IMR-90 (cell line): ENCODE data around the gene KCNQ1. TPM values are rescaled to one million over a fixed set of nuclear protein-coding genes. Genes with fewer than 3 reads are reported as not detected.

Experiments used
- ATAC-seq: fragments of 200-7000 bp; cut with Tn5 transposase; 2 replicates; pipeline ENCODE4 v1.9.1; 2020; ENCODE audit warnings: low read depth, mild to moderate bottlenecking, moderate library complexity
- BruUV-seq: library from RNA; stranded (reverse); fragments of 400-500 nt; replicated peaks from 2 replicates; lab custom pipeline; 2021; lab: Mats Ljungman, UMichigan
- CTCF ChIA-PET: fragments of 300-600 bp; formaldehyde crosslinking; extraction: SDS; loops from one replicate; lab custom pipeline; 2021; ENCODE audit warnings: antibody characterized with exemption; lab: Yijun Ruan, JAX
- POLR2A ChIA-PET: fragments of 300-600 bp; sonication (Branson Sonifier 250); formaldehyde crosslinking; loops from one replicate; lab custom pipeline; 2022; ENCODE audit warnings: antibody characterized with exemption; ENCODE audit not compliant: unreplicated experiment; lab: Charles Lee
- DNase-seq: peaks from one replicate; pipeline ENCODE4 v3.0.0; 2013
- H2AFZ ChIP-seq: replicated peaks from 2 replicates; pipeline ENCODE3; 2013; ENCODE audit warnings: low read length, mild to moderate bottlenecking; ENCODE audit not compliant: poor library complexity
- H2AK5ac ChIP-seq: 2 replicates; pipeline ENCODE4 v1.6.1; 2013; ENCODE audit warnings: low read depth, low read length, inconsistent platforms
- H2AK9ac ChIP-seq: replicated peaks from 2 replicates; pipeline ENCODE3; 2013; ENCODE audit warnings: mild to moderate bottlenecking, low read depth, low read length, moderate library complexity; ENCODE audit not compliant: poor library complexity
- H2BK120ac ChIP-seq: 2 replicates; pipeline ENCODE4 v1.6.1; 2013; ENCODE audit warnings: low read depth, low read length, inconsistent platforms
- H2BK15ac ChIP-seq: 3 replicates; pipeline ENCODE4 v1.6.1; 2013; ENCODE audit warnings: low read depth, low read length, inconsistent platforms
- H2BK20ac ChIP-seq: 2 replicates; pipeline ENCODE4 v1.6.1; 2013; ENCODE audit warnings: low read depth, mild to moderate bottlenecking, inconsistent platforms, low read length, moderate library complexity
- H2BK5ac ChIP-seq: 2 replicates; pipeline ENCODE4 v1.6.1; 2013; ENCODE audit warnings: mild to moderate bottlenecking, low read depth, low read length, inconsistent platforms; ENCODE audit not compliant: poor library complexity, severe bottlenecking
- H3K14ac ChIP-seq: replicated peaks from 2 replicates; pipeline ENCODE4 v1.6.1; 2013; ENCODE audit warnings: low read depth, low read length, inconsistent platforms
- H3K18ac ChIP-seq: 2 replicates; pipeline ENCODE4 v1.6.1; 2013; ENCODE audit warnings: low read depth, low read length, control low read depth
- H3K23ac ChIP-seq: 2 replicates; pipeline ENCODE4 v1.6.1; 2013; ENCODE audit warnings: low read depth, low read length, inconsistent platforms
- H3K27ac ChIP-seq: 2 replicates; pipeline ENCODE4 v1.5.1; 2013; ENCODE audit warnings: mild to moderate bottlenecking, control low read depth, low read length; ENCODE audit not compliant: insufficient read depth
- H3K27me3 ChIP-seq: 2 replicates; pipeline ENCODE4 v1.6.1; 2013; ENCODE audit warnings: low read length; ENCODE audit not compliant: control insufficient read depth, insufficient read depth
- H3K36me3 ChIP-seq: 2 replicates; pipeline ENCODE4 v1.6.1; 2013; ENCODE audit warnings: low read length, mixed read lengths; ENCODE audit not compliant: control insufficient read depth, insufficient read depth
- H3K4ac ChIP-seq: 2 replicates; pipeline ENCODE4 v1.6.1; 2013; ENCODE audit warnings: low read depth, low read length, inconsistent platforms
- H3K4me1 ChIP-seq: 2 replicates; pipeline ENCODE4 v1.6.1; 2013; ENCODE audit warnings: low read length, mixed read lengths; ENCODE audit not compliant: control insufficient read depth, insufficient read depth
- H3K4me2 ChIP-seq: 2 replicates; pipeline ENCODE4 v1.6.1; 2013; ENCODE audit warnings: low read depth, mild to moderate bottlenecking, control low read depth, low read length, moderate library complexity
- H3K4me3 ChIP-seq: 2 replicates; pipeline ENCODE4 v1.5.1; 2013; ENCODE audit warnings: low read depth, mild to moderate bottlenecking, control low read depth, low read length, moderate library complexity; ENCODE audit not compliant: insufficient read depth
- H3K56ac ChIP-seq: 2 replicates; pipeline ENCODE4 v1.6.1; 2013; ENCODE audit warnings: low read length, inconsistent platforms; ENCODE audit not compliant: insufficient read depth; ENCODE audit errors: extremely low read depth
- H3K79me1 ChIP-seq, 2 experiments: 2 replicates each; pipeline ENCODE4 v1.6.1; 2013; ENCODE audit warnings: low read length in 2 of 2, inconsistent platforms in 1 of 2, low read depth in 1 of 2
- H3K9ac ChIP-seq: 2 replicates; pipeline ENCODE4 v1.6.1; 2013; ENCODE audit warnings: low read depth, low read length, control low read depth
- H3K9me1 ChIP-seq: 2 replicates; pipeline ENCODE4 v1.6.1; 2013; ENCODE audit warnings: low read length, inconsistent platforms; ENCODE audit not compliant: insufficient read depth
- H3K9me3 ChIP-seq: 2 replicates; pipeline ENCODE4 v1.6.1; 2013; ENCODE audit warnings: low read length; ENCODE audit not compliant: control insufficient read depth, insufficient read depth
- H4K20me1 ChIP-seq: 2 replicates; pipeline ENCODE4 v1.6.1; 2013; ENCODE audit warnings: low read length, inconsistent platforms; ENCODE audit not compliant: insufficient read depth
- H4K5ac ChIP-seq: 2 replicates; pipeline ENCODE4 v1.6.1; 2013; ENCODE audit warnings: mild to moderate bottlenecking, low read depth, low read length, control low read depth
- H4K8ac ChIP-seq, 2 experiments: 2 replicates each; pipeline ENCODE4 v1.6.1; 2013; ENCODE audit warnings: low read depth in 2 of 2, low read length in 2 of 2, control low read depth in 1 of 2, inconsistent platforms in 1 of 2
- H4K91ac ChIP-seq: 2 replicates; pipeline ENCODE4 v1.6.1; 2013; ENCODE audit warnings: low read depth, low read length, inconsistent platforms; ENCODE audit not compliant: insufficient read depth
- BHLHE40 ChIP-seq: fragments of 150-350 bp; IDR thresholded peaks from 2 replicates; pipeline ENCODE4 v1.6.1; 2016; ENCODE audit warnings: mild to moderate bottlenecking, low read depth, low read length
- WGBS, 2 experiments: methylation state at CpG; one replicate each; pipeline versions ENCODE4 v1.1.5 to v1.1.7; 2013; ENCODE audit warnings: missing lambda C conversion rate in 2 of 2; ENCODE audit not compliant: insufficient read length in 1 of 2; ENCODE audit errors: extremely low coverage in 2 of 2; 5-methylcytosine and 5-hydroxymethylcytosine counted together
- dilution Hi-C: fragments of 300-500 bp; cut with HindIII; formaldehyde crosslinking; loops from one replicate; pipeline ENCODE4 v1.14.3; 2018; ENCODE audit warnings: low sequenced_read_pairs; ENCODE audit not compliant: unreplicated experiment
- in situ Hi-C: fragments of 300-500 bp; cut with MboI; formaldehyde crosslinking; loops from 3 replicates; pipeline ENCODE4 v1.14.3; 2019; ENCODE audit warnings: low sequenced_read_pairs, inconsistent platforms, mixed read lengths
- intact Hi-C: fragments of 100-400 bp; cut with micrococcal nuclease; formaldehyde crosslinking; loops from 2 replicates; pipeline ENCODE4 v1.10.0; 2022
- polyA plus RNA-seq, 3 experiments: library from polyadenylated mRNA; depleted of rRNA; stranded (reverse); fragments of >200 nt; gene quantifications; 2 replicates each; pipeline ENCODE4 v1.2.3, GENCODE V29; 2012; ENCODE audit warnings: low replicate concordance in 1 of 3
- total RNA-seq: library from RNA; depleted of rRNA; stranded (reverse); fragments of >200 nt; gene quantifications from 2 replicates; pipeline ENCODE4 v1.2.3, GENCODE V29; 2012

Gene KCNQ1
- total and polyA plus RNA-seq, 2 of the 4 experiments (the other 2 are of a cell fraction), result 0.07 TPM; not detected in 1

DNA sequence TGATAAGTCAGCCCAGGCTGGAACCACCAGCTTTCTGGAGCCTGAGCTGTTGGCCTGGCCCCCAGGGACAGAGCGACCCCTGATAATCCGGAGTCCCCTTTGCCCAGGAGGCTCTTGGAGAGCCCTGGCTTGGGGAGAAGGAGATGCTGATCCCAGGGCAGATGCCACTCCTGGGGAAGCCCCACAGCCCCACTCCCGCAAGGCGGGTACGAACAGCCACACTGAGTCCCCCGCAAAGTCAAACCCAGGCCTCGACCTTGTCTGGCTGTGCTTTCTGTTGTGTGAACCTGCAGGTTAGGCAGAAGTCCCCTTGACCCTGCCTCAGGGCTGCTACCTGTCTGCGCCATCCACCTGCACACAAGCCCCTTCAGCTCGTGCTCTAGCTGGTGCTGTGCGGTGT is 147.0 kb downstream of the KCNQ1 start:
- no peaks in the 10 kb centered on the region for H3K36me3 ChIP-seq
- CTCF ChIA-PET, result no interaction called here
- dilution Hi-C loops (no loop called here), in situ Hi-C loops (no loop called here), intact Hi-C loops (no loop called here)
- H2BK5ac ChIP-seq, result no peak overlapping the region
- no peak overlapping the region for H3K27ac ChIP-seq
- no peak for TF ChIP-seq BHLHE40
- POLR2A ChIA-PET, result no interaction called here
- H2BK15ac ChIP-seq, result no peak overlapping the region
- H2BK20ac ChIP-seq, result no peak overlapping the region
- no peak overlapping the region for H3K18ac ChIP-seq
- ATAC-seq, result no peak
- no peak overlapping the region for H2AK9ac ChIP-seq
- no peak overlapping the region for H4K8ac ChIP-seq
- H3K56ac ChIP-seq, result no peak overlapping the region
- no peak overlapping the region for H2AFZ ChIP-seq
- no peak overlapping the region for H3K4me3 ChIP-seq
- no peak overlapping the region for H3K14ac ChIP-seq
- H3K9me1 ChIP-seq, result no peaks in the 10 kb centered on the region
- no peak overlapping the region for H3K23ac ChIP-seq
- WGBS, 2 experiments, result 67% methylated on average over 1 of the region's 10 CpGs; no CpG with 5 or more reads in 1 of the 2 experiments
- H3K4me1 ChIP-seq, result no peaks in the 10 kb centered on the region
- no TSS peak for BruUV-seq
- no peak overlapping the region for H3K4me2 ChIP-seq
- H3K79me1 ChIP-seq, result no peaks in the 10 kb centered on the region
- H3K4ac ChIP-seq, result no peak overlapping the region
- no peak overlapping the region for H4K91ac ChIP-seq
- no peaks in the 10 kb centered on the region for H4K20me1 ChIP-seq
- no peak overlapping the region for H3K9ac ChIP-seq
- H4K5ac ChIP-seq, result no peak overlapping the region
- peaks cover 3% of the 10 kb centered on the region for H3K9me3 ChIP-seq
- H3K27me3 ChIP-seq, result peaks cover 26% of the 10 kb centered on the region; the same call in 1 of the 2 replicates
- no peak for DNase-seq
- no peak overlapping the region for H2AK5ac ChIP-seq
- no peak overlapping the region for H2BK120ac ChIP-seq
